GM12878 (cell line): ENCODE measurements around the gene TRPM3. TPM values are rescaled to one million over a fixed set of nuclear protein-coding genes. Genes with fewer than 3 reads are reported as not detected.

Source experiments
- ATAC-seq: fragments of 200-7000 bp; cut with Tn5 transposase; 3 replicates; pipeline ENCODE4 v1.9.1; 2020; ENCODE audit warnings: mild to moderate bottlenecking, moderate library complexity
- BruUV-seq: library from RNA; stranded (reverse); fragments of 400-500 nt; replicated peaks from 2 replicates; lab custom pipeline; 2021; lab: Mats Ljungman, UMichigan
- CTCF ChIA-PET: fragments of 300-600 bp; sonication (Branson Sonifier 250); formaldehyde crosslinking; extraction: SDS; loops from one replicate; lab custom pipeline; 2021; ENCODE audit warnings: inconsistent platforms; lab: Yijun Ruan, JAX
- POLR2A ChIA-PET: fragments of 350-600 bp; formaldehyde crosslinking; extraction: SDS; loops from one replicate; lab custom pipeline; 2021; ENCODE audit warnings: inconsistent platforms; lab: Charles Lee
- RAD21 ChIA-PET: fragments of 300-600 bp; sonication (Branson Sonifier 250); formaldehyde crosslinking; loops from one replicate; lab custom pipeline; 2023; ENCODE audit warnings: antibody characterized with exemption; ENCODE audit not compliant: unreplicated experiment; lab: Charles Lee
- SMC1A ChIA-PET: fragments of 300-600 bp; sonication (Branson Sonifier 250); formaldehyde crosslinking; loops from one replicate; lab custom pipeline; 2023; ENCODE audit not compliant: unreplicated experiment, uncharacterized antibody; lab: Charles Lee
- DNase-seq: peaks from one replicate; pipeline ENCODE4 v3.0.0-alpha.2; 2011; ENCODE audit warnings: low read depth, low spot score
- FAIRE-seq: peaks from 3 replicates; lab custom pipeline; 2011; peaks lifted over from hg19 to GRCh38; lab: Jason Lieb, UNC
- H2AFZ ChIP-seq: 2 replicates; pipeline ENCODE4 v1.6.0; 2011; ENCODE audit warnings: low read depth, low read length, control low read depth; ENCODE audit not compliant: control insufficient read depth
- H3K27ac ChIP-seq: 2 replicates; pipeline ENCODE4 v1.5.1; 2011; ENCODE audit warnings: control low read depth; ENCODE audit not compliant: control insufficient read depth, insufficient read depth
- H3K27me3 ChIP-seq, 2 experiments: replicated peaks in 1 of 2; 2 replicates each; pipeline versions ENCODE4 v1.6.0 to v1.6.1; 2011; ENCODE audit warnings: low read length in 1 of 2; ENCODE audit not compliant: control insufficient read depth in 2 of 2, insufficient read depth in 2 of 2
- H3K36me3 ChIP-seq, 2 experiments: 2 replicates each; pipeline ENCODE4 v1.5.1; 2011; ENCODE audit warnings: low read length in 1 of 2; ENCODE audit not compliant: control insufficient read depth in 2 of 2, insufficient read depth in 2 of 2
- H3K4me1 ChIP-seq: 2 replicates; pipeline ENCODE4 v1.6.1; 2011; ENCODE audit warnings: mild to moderate bottlenecking, low read length, moderate library complexity, mixed read lengths; ENCODE audit not compliant: control insufficient read depth, insufficient read depth
- H3K4me2 ChIP-seq: 2 replicates; pipeline ENCODE4 v1.6.0; 2011; ENCODE audit warnings: control low read depth; ENCODE audit not compliant: control insufficient read depth, insufficient read depth
- H3K4me3 ChIP-seq: fragments of 200-600 bp; sonication (generic); 2 replicates; pipeline ENCODE4 v1.5.1; 2016
- H3K79me2 ChIP-seq: 2 replicates; pipeline ENCODE4 v1.6.0; 2011; ENCODE audit warnings: low read length; ENCODE audit not compliant: control insufficient read depth, insufficient read depth
- H3K9ac ChIP-seq: 2 replicates; pipeline ENCODE4 v1.8.0; 2011; ENCODE audit warnings: low read length, control low read depth, mixed read lengths; ENCODE audit not compliant: control insufficient read depth, insufficient read depth
- H3K9me3 ChIP-seq: replicated peaks from 3 replicates; pipeline ENCODE4 v1.5.1; 2011; ENCODE audit warnings: mild to moderate bottlenecking, low read length; ENCODE audit not compliant: control insufficient read depth, insufficient read depth
- H4K20me1 ChIP-seq: 2 replicates; pipeline ENCODE4 v1.6.0; 2011; ENCODE audit not compliant: control insufficient read depth, insufficient read depth
- ASH2L ChIP-seq: fragments of 300-600, 200-600 bp; sonication (generic); IDR thresholded peaks from 2 replicates; pipeline ENCODE4 v1.6.1; 2017; ENCODE audit warnings: low read depth, mild to moderate bottlenecking, borderline replicate concordance
- ATF7 ChIP-seq: fragments of 450-650 bp; IDR thresholded peaks from 2 replicates; pipeline ENCODE4 v1.6.1; 2016; ENCODE audit warnings: low read depth, mild to moderate bottlenecking
- BHLHE40 ChIP-seq, 2 experiments: fragments of 450-650 bp in 1 of 2; IDR thresholded peaks; 2 replicates each; pipeline ENCODE4 v1.6.1; 2011 to 2017; ENCODE audit warnings: low read depth in 2 of 2, borderline replicate concordance in 1 of 2, improper control_type of control experiment in 1 of 2, low read length in 1 of 2, mild to moderate bottlenecking in 1 of 2
- BRCA1 ChIP-seq: IDR thresholded peaks from 2 replicates; pipeline ENCODE4 v1.6.1; 2011; ENCODE audit warnings: low read depth, low read length, improper control_type of control experiment
- CREB1 ChIP-seq: IDR thresholded peaks from 2 replicates; pipeline ENCODE4 v1.6.1; 2012; ENCODE audit warnings: low read depth, mild to moderate bottlenecking, inconsistent platforms
- GATAD2B ChIP-seq: fragments of 450-650 bp; conservative IDR thresholded peaks from 2 replicates; pipeline ENCODE4 v1.6.1; 2017; ENCODE audit warnings: low read depth, mild to moderate bottlenecking, moderate library complexity
- MYC ChIP-seq: IDR thresholded peaks from 2 replicates; pipeline ENCODE4 v1.6.1; 2011; ENCODE audit warnings: mild to moderate bottlenecking, low read length, moderate library complexity, inconsistent platforms; ENCODE audit not compliant: insufficient read depth, insufficient replicate concordance, insufficient read length, severe bottlenecking
- PAX8 ChIP-seq: fragments of 450-650 bp; IDR thresholded peaks from 2 replicates; pipeline ENCODE4 v1.6.1; 2017; ENCODE audit warnings: mild to moderate bottlenecking, moderate library complexity
- RBBP5 ChIP-seq: fragments of 200-600 bp; sonication (generic); conservative IDR thresholded peaks from 2 replicates; pipeline ENCODE4 v1.6.1; 2016
- STAT1 ChIP-seq: fragments of 450-650 bp; conservative IDR thresholded peaks from 2 replicates; pipeline ENCODE4 v1.6.1; 2014; ENCODE audit warnings: antibody characterized with exemption, mild to moderate bottlenecking
- TARDBP ChIP-seq: IDR thresholded peaks from 2 replicates; pipeline ENCODE4 v1.6.1; 2016; ENCODE audit warnings: borderline replicate concordance
- ZBED1 ChIP-seq: IDR thresholded peaks from 2 replicates; pipeline ENCODE4 v1.6.1; 2016; ENCODE audit warnings: borderline replicate concordance
- ZNF384 ChIP-seq: IDR thresholded peaks from 2 replicates; pipeline ENCODE4 v1.6.1; 2012; ENCODE audit warnings: low read depth, mild to moderate bottlenecking, low read length, improper control_type of control experiment, borderline replicate concordance
- in situ Hi-C: fragments of 300-500 bp; cut with MboI; formaldehyde crosslinking; loops from 9 replicates; pipeline ENCODE4 v1.14.3; 2018; ENCODE audit warnings: mixed read lengths
- intact Hi-C: fragments of 100-400 bp; cut with micrococcal nuclease; formaldehyde crosslinking; loops from one replicate; pipeline ENCODE4 v1.14.2; 2022; ENCODE audit not compliant: unreplicated experiment
- polyA plus RNA-seq, 11 experiments: library from polyadenylated mRNA; depleted of rRNA in 4 of 11; unstranded in 6 of 11; stranded (reverse) in 5 of 11; fragments of >200 nt; fragmentation: Nextera tagmentation in 4 of 11; fragmentation: Illumina TruSeq in 1 of 11; extraction: Ambion mirVana in 4 of 11; extraction: Trizol in 1 of 11; gene quantifications; 1 replicate in 1 of 11; 2 replicates in 10 of 11; pipeline versions ENCODE4 v1.2.1 to v1.2.3, GENCODE V29; 2011 to 2016; ENCODE audit warnings: inconsistent platforms in 2 of 11, missing spikeins in 2 of 11, low read depth in 1 of 11
- total RNA-seq, 4 experiments: library from RNA; depleted of rRNA in 3 of 4; stranded (reverse); fragments of >200 nt in 3 of 4; fragmentation: Illumina TruSeq in 1 of 4; extraction: Trizol in 1 of 4; gene quantifications; 2 replicates each; pipeline versions ENCODE4 v1.2.1 to v1.2.3, GENCODE V29; 2013 to 2021
- TF ChIP-seq, protein P1 (sequence below): fragments of 450-650 bp; IDR thresholded peaks from 2 replicates; pipeline ENCODE4 v1.6.1; 2017; ENCODE audit warnings: mild to moderate bottlenecking, moderate library complexity
- TF ChIP-seq, protein P2 (sequence below): fragments of 150-350 bp; IDR thresholded peaks from 2 replicates; pipeline ENCODE4 v1.6.1; 2014; ENCODE audit warnings: mild to moderate bottlenecking, low read depth, low read length
- TF ChIP-seq, protein P3 (sequence below): IDR thresholded peaks from 2 replicates; pipeline ENCODE4 v1.6.1; 2012; ENCODE audit warnings: improper control_type of control experiment, low read depth, low read length; ENCODE audit not compliant: insufficient replicate concordance

TRPM3 gene
- total and polyA plus RNA-seq, 10 of the 15 experiments (the other 5 are each of a cell fraction or from before 2014, with no cell fraction given) = not detected

DNA sequence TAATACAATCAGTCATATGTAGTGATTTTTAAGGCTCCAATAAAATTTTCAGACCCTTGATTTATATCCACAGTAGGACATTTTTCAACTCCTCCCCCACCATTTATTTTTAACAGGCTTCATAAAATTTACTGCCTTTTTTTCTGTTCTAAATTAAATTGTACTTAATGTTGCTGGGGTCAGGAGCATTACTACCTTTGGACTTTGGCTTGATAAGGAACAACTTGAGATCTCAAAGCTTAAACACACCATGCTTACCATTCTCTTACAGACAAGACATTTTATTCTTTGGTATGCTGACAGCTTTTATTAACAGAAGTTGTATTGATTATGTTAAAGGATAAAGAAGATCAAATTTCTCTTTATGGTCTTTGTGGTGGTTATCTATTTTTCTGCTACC, 30.5 kb downstream of the TRPM3 start:
- in situ Hi-C loops = no loop called here

More for the DNA sequence above, 30.5 kb downstream of the TRPM3 start:
- no peaks in the 10 kb centered on the region for H3K79me2 ChIP-seq
- H3K27ac ChIP-seq = no peak overlapping the region
- BruUV-seq = no TSS peak
- ChIA-PET CTCF (no interaction called here), SMC1A (no interaction called here), POLR2A (no interaction called here), RAD21 (no interaction called here)
- H3K9me3 ChIP-seq = no peaks in the 10 kb centered on the region
- H3K4me3 ChIP-seq = no peak overlapping the region
- H3K36me3 ChIP-seq = no peaks in the 10 kb centered on the region
- no peak overlapping the region for H3K9ac ChIP-seq
- FAIRE-seq = no peak
- TF ChIP-seq GATAD2B = no peak
- TF ChIP-seq STAT1 = no peak
- TF ChIP-seq, protein P1, sequence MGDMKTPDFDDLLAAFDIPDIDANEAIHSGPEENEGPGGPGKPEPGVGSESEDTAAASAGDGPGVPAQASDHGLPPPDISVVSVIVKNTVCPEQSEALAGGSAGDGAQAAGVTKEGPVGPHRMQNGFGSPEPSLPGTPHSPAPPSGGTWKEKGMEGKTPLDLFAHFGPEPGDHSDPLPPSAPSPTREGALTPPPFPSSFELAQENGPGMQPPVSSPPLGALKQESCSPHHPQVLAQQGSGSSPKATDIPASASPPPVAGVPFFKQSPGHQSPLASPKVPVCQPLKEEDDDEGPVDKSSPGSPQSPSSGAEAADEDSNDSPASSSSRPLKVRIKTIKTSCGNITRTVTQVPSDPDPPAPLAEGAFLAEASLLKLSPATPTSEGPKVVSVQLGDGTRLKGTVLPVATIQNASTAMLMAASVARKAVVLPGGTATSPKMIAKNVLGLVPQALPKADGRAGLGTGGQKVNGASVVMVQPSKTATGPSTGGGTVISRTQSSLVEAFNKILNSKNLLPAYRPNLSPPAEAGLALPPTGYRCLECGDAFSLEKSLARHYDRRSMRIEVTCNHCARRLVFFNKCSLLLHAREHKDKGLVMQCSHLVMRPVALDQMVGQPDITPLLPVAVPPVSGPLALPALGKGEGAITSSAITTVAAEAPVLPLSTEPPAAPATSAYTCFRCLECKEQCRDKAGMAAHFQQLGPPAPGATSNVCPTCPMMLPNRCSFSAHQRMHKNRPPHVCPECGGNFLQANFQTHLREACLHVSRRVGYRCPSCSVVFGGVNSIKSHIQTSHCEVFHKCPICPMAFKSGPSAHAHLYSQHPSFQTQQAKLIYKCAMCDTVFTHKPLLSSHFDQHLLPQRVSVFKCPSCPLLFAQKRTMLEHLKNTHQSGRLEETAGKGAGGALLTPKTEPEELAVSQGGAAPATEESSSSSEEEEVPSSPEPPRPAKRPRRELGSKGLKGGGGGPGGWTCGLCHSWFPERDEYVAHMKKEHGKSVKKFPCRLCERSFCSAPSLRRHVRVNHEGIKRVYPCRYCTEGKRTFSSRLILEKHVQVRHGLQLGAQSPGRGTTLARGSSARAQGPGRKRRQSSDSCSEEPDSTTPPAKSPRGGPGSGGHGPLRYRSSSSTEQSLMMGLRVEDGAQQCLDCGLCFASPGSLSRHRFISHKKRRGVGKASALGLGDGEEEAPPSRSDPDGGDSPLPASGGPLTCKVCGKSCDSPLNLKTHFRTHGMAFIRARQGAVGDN = no peak
- TF ChIP-seq, protein P2, sequence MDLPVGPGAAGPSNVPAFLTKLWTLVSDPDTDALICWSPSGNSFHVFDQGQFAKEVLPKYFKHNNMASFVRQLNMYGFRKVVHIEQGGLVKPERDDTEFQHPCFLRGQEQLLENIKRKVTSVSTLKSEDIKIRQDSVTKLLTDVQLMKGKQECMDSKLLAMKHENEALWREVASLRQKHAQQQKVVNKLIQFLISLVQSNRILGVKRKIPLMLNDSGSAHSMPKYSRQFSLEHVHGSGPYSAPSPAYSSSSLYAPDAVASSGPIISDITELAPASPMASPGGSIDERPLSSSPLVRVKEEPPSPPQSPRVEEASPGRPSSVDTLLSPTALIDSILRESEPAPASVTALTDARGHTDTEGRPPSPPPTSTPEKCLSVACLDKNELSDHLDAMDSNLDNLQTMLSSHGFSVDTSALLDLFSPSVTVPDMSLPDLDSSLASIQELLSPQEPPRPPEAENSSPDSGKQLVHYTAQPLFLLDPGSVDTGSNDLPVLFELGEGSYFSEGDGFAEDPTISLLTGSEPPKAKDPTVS = no peak
- no peak for TF ChIP-seq ATF7
- TF ChIP-seq PAX8 = no peak
- TF ChIP-seq BHLHE40 (IDR thresholded peaks at IDR 0.05; ENCODE audit: borderline replicate concordance in 1 of 2, low read depth in 2 of 2, low read length in 1 of 2) = no peak
- no peak for TF ChIP-seq BRCA1
- no peak for TF ChIP-seq ZNF384
- no peak for TF ChIP-seq ZBED1
- no peak for TF ChIP-seq RBBP5
- TF ChIP-seq CREB1 = no peak
- TF ChIP-seq MYC = no peak
- no peak for TF ChIP-seq ASH2L
- no peak for TF ChIP-seq TARDBP
- TF ChIP-seq, protein P3, sequence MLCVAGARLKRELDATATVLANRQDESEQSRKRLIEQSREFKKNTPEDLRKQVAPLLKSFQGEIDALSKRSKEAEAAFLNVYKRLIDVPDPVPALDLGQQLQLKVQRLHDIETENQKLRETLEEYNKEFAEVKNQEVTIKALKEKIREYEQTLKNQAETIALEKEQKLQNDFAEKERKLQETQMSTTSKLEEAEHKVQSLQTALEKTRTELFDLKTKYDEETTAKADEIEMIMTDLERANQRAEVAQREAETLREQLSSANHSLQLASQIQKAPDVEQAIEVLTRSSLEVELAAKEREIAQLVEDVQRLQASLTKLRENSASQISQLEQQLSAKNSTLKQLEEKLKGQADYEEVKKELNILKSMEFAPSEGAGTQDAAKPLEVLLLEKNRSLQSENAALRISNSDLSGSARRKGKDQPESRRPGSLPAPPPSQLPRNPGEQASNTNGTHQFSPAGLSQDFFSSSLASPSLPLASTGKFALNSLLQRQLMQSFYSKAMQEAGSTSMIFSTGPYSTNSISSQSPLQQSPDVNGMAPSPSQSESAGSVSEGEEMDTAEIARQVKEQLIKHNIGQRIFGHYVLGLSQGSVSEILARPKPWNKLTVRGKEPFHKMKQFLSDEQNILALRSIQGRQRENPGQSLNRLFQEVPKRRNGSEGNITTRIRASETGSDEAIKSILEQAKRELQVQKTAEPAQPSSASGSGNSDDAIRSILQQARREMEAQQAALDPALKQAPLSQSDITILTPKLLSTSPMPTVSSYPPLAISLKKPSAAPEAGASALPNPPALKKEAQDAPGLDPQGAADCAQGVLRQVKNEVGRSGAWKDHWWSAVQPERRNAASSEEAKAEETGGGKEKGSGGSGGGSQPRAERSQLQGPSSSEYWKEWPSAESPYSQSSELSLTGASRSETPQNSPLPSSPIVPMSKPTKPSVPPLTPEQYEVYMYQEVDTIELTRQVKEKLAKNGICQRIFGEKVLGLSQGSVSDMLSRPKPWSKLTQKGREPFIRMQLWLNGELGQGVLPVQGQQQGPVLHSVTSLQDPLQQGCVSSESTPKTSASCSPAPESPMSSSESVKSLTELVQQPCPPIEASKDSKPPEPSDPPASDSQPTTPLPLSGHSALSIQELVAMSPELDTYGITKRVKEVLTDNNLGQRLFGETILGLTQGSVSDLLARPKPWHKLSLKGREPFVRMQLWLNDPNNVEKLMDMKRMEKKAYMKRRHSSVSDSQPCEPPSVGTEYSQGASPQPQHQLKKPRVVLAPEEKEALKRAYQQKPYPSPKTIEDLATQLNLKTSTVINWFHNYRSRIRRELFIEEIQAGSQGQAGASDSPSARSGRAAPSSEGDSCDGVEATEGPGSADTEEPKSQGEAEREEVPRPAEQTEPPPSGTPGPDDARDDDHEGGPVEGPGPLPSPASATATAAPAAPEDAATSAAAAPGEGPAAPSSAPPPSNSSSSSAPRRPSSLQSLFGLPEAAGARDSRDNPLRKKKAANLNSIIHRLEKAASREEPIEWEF = no peak
- intact Hi-C loops = no loop called here
- no peak for DNase-seq
- H3K4me2 ChIP-seq = no peak overlapping the region
- H4K20me1 ChIP-seq = no peaks in the 10 kb centered on the region
- no peaks in the 10 kb centered on the region for H3K27me3 ChIP-seq
- no peak for ATAC-seq
- no peak overlapping the region for H2AFZ ChIP-seq
- H3K4me1 ChIP-seq = no peaks in the 10 kb centered on the region
